BJ (cell line): ENCODE measurements around the gene PODNL1. TPM values are rescaled to one million over a fixed set of nuclear protein-coding genes. Genes with fewer than 3 reads are reported as not detected.

Source experiments
- CTCF ChIA-PET: fragments of 350-600 bp; formaldehyde crosslinking; extraction: SDS; loops from one replicate; lab custom pipeline; 2021; ENCODE audit warnings: antibody characterized with exemption, inconsistent platforms; lab: Yijun Ruan, JAX
- POLR2A ChIA-PET: fragments of 300-600 bp; sonication (Branson Sonifier 250); formaldehyde crosslinking; extraction: SDS; loops from one replicate; lab custom pipeline; 2021; ENCODE audit warnings: antibody characterized with exemption; lab: Charles Lee
- DNase-seq: peaks from one replicate; pipeline ENCODE4 v3.0.0-alpha.2; 2011; ENCODE audit warnings: low read depth
- H3K27me3 ChIP-seq: 2 replicates; pipeline ENCODE4 v1.6.0; 2011; ENCODE audit warnings: low read length; ENCODE audit not compliant: control insufficient read depth, insufficient read depth
- H3K36me3 ChIP-seq: 2 replicates; pipeline ENCODE4 v1.5.1; 2011; ENCODE audit warnings: low read length; ENCODE audit not compliant: control insufficient read depth, insufficient read depth
- H3K4me3 ChIP-seq: 2 replicates; pipeline ENCODE4 v1.5.1; 2011; ENCODE audit warnings: low read depth, mild to moderate bottlenecking, control low read depth, low read length
- CTCF ChIP-seq: IDR thresholded peaks from 2 replicates; pipeline ENCODE4 v1.5.1; 2011; ENCODE audit warnings: low read depth, mild to moderate bottlenecking, control low read depth, inconsistent platforms, low read length, moderate library complexity; ENCODE audit not compliant: insufficient read depth
- polyA plus RNA-seq: library from polyadenylated mRNA; depleted of rRNA; stranded (reverse); fragments of >200 nt; gene quantifications from 2 replicates; pipeline ENCODE4 v1.2.3, GENCODE V29; 2011

The PODNL1 gene
- polyA plus RNA-seq, 1 experiment, result 18.6 TPM

- no peak for TF ChIP-seq CTCF
- ChIA-PET POLR2A (no interaction called here), CTCF (interaction anchor here (0.6 to 1.1 kb wide), 2 partner anchors 10 to 439 kb away, joined by 3 read pairs; partner anchors contain the start of gene ADGRE5)
- no peaks in the 10 kb centered on the region for H3K27me3 ChIP-seq
- no peak for DNase-seq
- no peaks in the 10 kb centered on the region for H3K36me3 ChIP-seq
- H3K4me3 ChIP-seq, result no peak overlapping the region
These were observed 3.9 kb upstream of the PODNL1 start for GRCh38 chr19:13942023-13942684.

GRCh38 chr19:13937479-13938300, 527 bp downstream of the PODNL1 start:
- CTCF ChIA-PET, result interaction anchor here (1.1 to 3.4 kb wide), 2 partner anchors 15 to 94 kb away, joined by 4 to 18 read pairs; partner anchors contain the start of genes DCAF15 and IL27RA
- TF ChIP-seq CTCF, result no peak
- Histone ChIP-seq H3K27me3 (no peaks in the 10 kb centered on the region), H3K4me3 (peak overlapping the region; percentile 64), H3K36me3 (peaks cover 7% of the 10 kb centered on the region)
- no peak for DNase-seq
- POLR2A ChIA-PET, result interaction anchor here (1.0 kb wide), 1 partner anchor 16 kb away, joined by 6 read pairs; no protein-coding TSS in a partner anchor

- CTCF ChIA-PET, result interaction anchor here (1.2 kb wide), 1 partner anchor 123 kb away, joined by 4 read pairs; no protein-coding TSS in a partner anchor
- TF ChIP-seq CTCF, result no peak
- H3K36me3 ChIP-seq, result peaks cover 12% of the 10 kb centered on the region
- no peak for DNase-seq
- POLR2A ChIA-PET, result no interaction called here
- H3K4me3 ChIP-seq, result no peak overlapping the region
- no peaks in the 10 kb centered on the region for H3K27me3 ChIP-seq
These were observed 2.3 kb downstream of the PODNL1 start for GRCh38 chr19:13935765-13936510.

GRCh38 chr19:13934785-13935109, 3.5 kb downstream of the PODNL1 start:
- peaks cover 16% of the 10 kb centered on the region for H3K36me3 ChIP-seq
- CTCF ChIA-PET, result no interaction called here
- POLR2A ChIA-PET, result no interaction called here
- no peaks in the 10 kb centered on the region for H3K27me3 ChIP-seq
- no peak for DNase-seq
- no peak for TF ChIP-seq CTCF
- H3K4me3 ChIP-seq, result no peak overlapping the region
